ENCODE measurements around the gene TNNC1. TPM values are rescaled to one million over a fixed set of nuclear protein-coding genes. Genes with fewer than 3 reads are reported as not detected.

TNNC1 gene
- total and polyA plus RNA-seq, 2 donors (not counting 1 experiment from before 2014, with no cell fraction given): 1.1 to 5.4 TPM

DNA sequence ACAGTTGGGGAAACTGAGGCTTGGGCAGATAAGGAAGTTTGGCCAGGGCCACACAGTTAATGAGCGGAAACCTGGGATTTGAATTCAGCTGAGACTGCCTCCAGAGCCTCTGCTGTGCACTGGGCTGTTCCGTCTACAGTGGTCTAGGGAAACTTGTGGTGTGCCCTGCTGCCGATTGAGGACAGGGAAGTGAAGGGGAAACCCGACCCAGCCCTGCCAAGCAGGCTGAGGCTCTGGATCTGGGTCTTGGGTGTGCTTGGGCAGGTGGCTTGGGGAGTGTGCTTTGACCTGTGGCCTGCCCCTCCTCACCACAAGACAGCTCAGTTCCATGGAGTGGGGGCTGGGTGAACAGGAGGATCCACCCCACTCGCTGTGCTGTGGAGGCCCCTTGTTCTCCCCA, 19.2 kb upstream of the TNNC1 start:
- POLR2A ChIA-PET: no interaction called here
- H3K4me1 ChIP-seq (ENCODE audit: control insufficient read depth in 2 of 2, insufficient read depth in 2 of 2, low read length in 2 of 2): no peaks in the 10 kb centered on the region
- no peaks in the 10 kb centered on the region for H3K27me3 ChIP-seq (replicated peaks in 1 of 4; ENCODE audit: control extremely low read depth in 1 of 4, control insufficient read depth in 3 of 4, insufficient read depth in 4 of 4, low read length in 3 of 4)
- H3K9me3 Mint-ChIP-seq (ENCODE audit: insufficient read depth): no peaks in the 10 kb centered on the region
- H4K20me1 ChIP-seq (ENCODE audit: control insufficient read depth, insufficient read depth, low read length, poor library complexity, severe bottlenecking): peaks cover 6% of the 10 kb centered on the region
- no peaks in the 10 kb centered on the region for H3K27me3 Mint-ChIP-seq
- H3K9me3 ChIP-seq (ENCODE audit: control extremely low read depth in 1 of 3, control insufficient read depth in 2 of 3, insufficient read depth in 1 of 3, low read length in 2 of 3): no peaks in the 10 kb centered on the region
- TF ChIP-seq, protein P1, sequence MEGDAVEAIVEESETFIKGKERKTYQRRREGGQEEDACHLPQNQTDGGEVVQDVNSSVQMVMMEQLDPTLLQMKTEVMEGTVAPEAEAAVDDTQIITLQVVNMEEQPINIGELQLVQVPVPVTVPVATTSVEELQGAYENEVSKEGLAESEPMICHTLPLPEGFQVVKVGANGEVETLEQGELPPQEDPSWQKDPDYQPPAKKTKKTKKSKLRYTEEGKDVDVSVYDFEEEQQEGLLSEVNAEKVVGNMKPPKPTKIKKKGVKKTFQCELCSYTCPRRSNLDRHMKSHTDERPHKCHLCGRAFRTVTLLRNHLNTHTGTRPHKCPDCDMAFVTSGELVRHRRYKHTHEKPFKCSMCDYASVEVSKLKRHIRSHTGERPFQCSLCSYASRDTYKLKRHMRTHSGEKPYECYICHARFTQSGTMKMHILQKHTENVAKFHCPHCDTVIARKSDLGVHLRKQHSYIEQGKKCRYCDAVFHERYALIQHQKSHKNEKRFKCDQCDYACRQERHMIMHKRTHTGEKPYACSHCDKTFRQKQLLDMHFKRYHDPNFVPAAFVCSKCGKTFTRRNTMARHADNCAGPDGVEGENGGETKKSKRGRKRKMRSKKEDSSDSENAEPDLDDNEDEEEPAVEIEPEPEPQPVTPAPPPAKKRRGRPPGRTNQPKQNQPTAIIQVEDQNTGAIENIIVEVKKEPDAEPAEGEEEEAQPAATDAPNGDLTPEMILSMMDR (IDR thresholded peaks at IDR 0.05): no peak
- TF ChIP-seq EZH2 (IDR thresholded peaks at IDR 0.05; ENCODE audit: borderline replicate concordance, insufficient read depth, low read depth, low read length, poor library complexity, severe bottlenecking): no peak
- CTCF ChIA-PET: interaction anchor here (1.3 to 1.7 kb wide), 3 partner anchors 11 to 63 kb away, joined by 4 to 6 read pairs (median 4); partner anchors contain the start of gene UQCC5
- peaks cover 3% of the 10 kb centered on the region for H3K79me2 ChIP-seq (ENCODE audit: control insufficient read depth, insufficient read depth, low read length)
- ATAC-seq (ENCODE audit: low read depth) (no peak), DNase-seq (no peak)
- H3K27ac Mint-ChIP-seq: no peak overlapping the region
- H3K36me3 ChIP-seq (replicated peaks in 1 of 2; ENCODE audit: control extremely low read depth in 1 of 2, control insufficient read depth in 1 of 2, extremely low read depth in 1 of 2, insufficient read depth in 2 of 2, low read length in 1 of 2): peaks cover 2 to 59% of the 10 kb centered on the region in 2 experiments
- intact Hi-C loops (cut with micrococcal nuclease): no loop called here
- H3K9ac ChIP-seq (ENCODE audit: low read length): no peak overlapping the region
- no peak overlapping the region for H3K27ac ChIP-seq (ENCODE audit: low read length in 2 of 2)
- 100% methylated on average over 2 of the region's 5 CpGs for WGBS (ENCODE audit: insufficient coverage)
- no peaks in the 10 kb centered on the region for H3K4me1 Mint-ChIP-seq
- no peak overlapping the region for H3K4me3 Mint-ChIP-seq
- no peak overlapping the region for H2AFZ ChIP-seq (ENCODE audit: insufficient read depth, low read depth, low read length, poor library complexity, severe bottlenecking)
- H3K4me2 ChIP-seq (replicated peaks; ENCODE audit: low read depth, low read length, poor library complexity, severe bottlenecking): no peak overlapping the region
- no peak overlapping the region for H3K4me3 ChIP-seq (ENCODE audit: control extremely low read depth in 1 of 5, extremely low read depth in 1 of 5, insufficient read depth in 1 of 5, low read depth in 2 of 5, low read length in 4 of 5)

DNA sequence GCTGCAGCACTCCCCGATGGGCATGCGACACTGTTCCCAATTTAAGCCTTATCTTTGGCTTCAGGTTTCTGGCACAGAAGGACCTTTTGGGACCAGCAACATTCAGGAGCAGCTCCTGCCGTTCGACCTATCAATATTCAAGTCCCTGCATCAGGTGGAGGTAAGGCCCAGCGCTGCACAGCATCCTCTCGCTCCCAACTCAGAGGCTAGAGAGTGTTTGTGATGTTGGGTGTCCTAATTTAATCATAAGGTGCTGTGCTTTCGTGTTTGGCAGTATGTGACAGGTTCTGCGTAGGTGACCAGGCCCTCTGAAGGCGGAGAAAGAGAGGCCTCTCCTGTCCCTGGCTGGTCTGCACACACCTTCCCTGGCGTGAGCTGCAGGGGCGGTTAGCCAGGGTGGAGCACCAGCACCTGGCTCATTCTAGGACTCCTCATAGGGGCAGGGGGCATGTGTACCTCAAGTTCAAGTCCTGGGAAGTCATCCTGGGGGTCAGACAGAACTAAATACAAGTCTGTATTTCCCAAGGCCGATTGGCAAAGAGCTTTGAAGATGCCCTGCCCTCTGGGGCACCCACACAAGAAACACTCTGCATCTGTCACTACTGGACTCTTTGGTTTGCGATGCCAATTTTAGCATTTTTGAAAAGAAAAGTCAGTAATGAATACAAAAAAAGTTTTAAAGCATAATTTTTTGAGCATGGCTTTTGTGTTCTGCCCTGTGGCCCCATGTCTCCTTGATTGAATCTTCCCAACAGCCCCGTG, 18.6 kb upstream of the TNNC1 start:
- no peaks in the 10 kb centered on the region for H3K9me3 Mint-ChIP-seq (ENCODE audit: insufficient read depth)
- 84% methylated on average over 13 of the region's 14 CpGs for WGBS (ENCODE audit: insufficient coverage)
- DNase-seq: no peak

More for the DNA sequence above, 18.6 kb upstream of the TNNC1 start:
- intact Hi-C loops (cut with micrococcal nuclease): no loop called here
- Histone ChIP-seq H3K79me2 (ENCODE audit: control insufficient read depth, insufficient read depth, low read length) (peaks cover 6% of the 10 kb centered on the region), H3K4me2 (replicated peaks; ENCODE audit: low read depth, low read length, poor library complexity, severe bottlenecking) (no peak overlapping the region), H3K9ac (ENCODE audit: low read length) (no peak overlapping the region), H3K4me3 (ENCODE audit: control extremely low read depth in 1 of 5, extremely low read depth in 1 of 5, insufficient read depth in 1 of 5, low read depth in 2 of 5, low read length in 4 of 5) (no peak overlapping the region), H3K4me1 (ENCODE audit: control insufficient read depth in 2 of 2, insufficient read depth in 2 of 2, low read length in 2 of 2) (no peaks in the 10 kb centered on the region), H3K27me3 (replicated peaks in 1 of 4; ENCODE audit: control extremely low read depth in 1 of 4, control insufficient read depth in 3 of 4, insufficient read depth in 4 of 4, low read length in 3 of 4) (no peaks in the 10 kb centered on the region), H2AFZ (ENCODE audit: insufficient read depth, low read depth, low read length, poor library complexity, severe bottlenecking) (no peak overlapping the region), H3K36me3 (replicated peaks in 1 of 2; ENCODE audit: control extremely low read depth in 1 of 2, control insufficient read depth in 1 of 2, extremely low read depth in 1 of 2, insufficient read depth in 2 of 2, low read length in 1 of 2) (peaks cover 3 to 52% of the 10 kb centered on the region in 2 experiments), H4K20me1 (ENCODE audit: control insufficient read depth, insufficient read depth, low read length, poor library complexity, severe bottlenecking) (peaks cover 11% of the 10 kb centered on the region), H3K27ac (ENCODE audit: low read length in 2 of 2) (no peak overlapping the region), H3K9me3 (ENCODE audit: control extremely low read depth in 1 of 3, control insufficient read depth in 2 of 3, insufficient read depth in 1 of 3, low read length in 2 of 3) (no peaks in the 10 kb centered on the region)
- Mint-ChIP-seq H3K4me3 (no peak overlapping the region), H3K4me1 (no peaks in the 10 kb centered on the region), H3K27me3 (no peaks in the 10 kb centered on the region), H3K27ac (no peak overlapping the region)
- ChIA-PET POLR2A (no interaction called here), CTCF (interaction anchor here (0.6 to 1.7 kb wide), 6 partner anchors 10 to 518 kb away, joined by 3 to 6 read pairs (median 4); partner anchors contain the start of gene UQCC5)
- TF ChIP-seq, protein P1 (IDR thresholded peaks at IDR 0.05): no peak
- TF ChIP-seq EZH2 (IDR thresholded peaks at IDR 0.05; ENCODE audit: borderline replicate concordance, insufficient read depth, low read depth, low read length, poor library complexity, severe bottlenecking): no peak
- ATAC-seq (ENCODE audit: low read depth): no peak
